GM23248 (cell line): ENCODE measurements around the gene RUNX3. TPM values are rescaled to one million over a fixed set of nuclear protein-coding genes. Genes with fewer than 3 reads are reported as not detected.

ENCODE experiments used
- DNase-seq: peaks from one replicate; pipeline ENCODE4 v3.0.0-alpha.2; 2015
- H2AFZ ChIP-seq: fragments of 200-600 bp; sonication (generic); 2 replicates; pipeline ENCODE4 v1.6.1; 2016; ENCODE audit warnings: antibody characterized with exemption
- H3F3A ChIP-seq: fragments of 200-600 bp; sonication (generic); 2 replicates; pipeline ENCODE4 v1.6.1; 2016; ENCODE audit warnings: mild to moderate bottlenecking, antibody characterized with exemption, mixed run types; ENCODE audit not compliant: insufficient read depth
- H3K27ac ChIP-seq: fragments of 200-600 bp; sonication (generic); 2 replicates; pipeline ENCODE4 v1.5.1; 2016; ENCODE audit warnings: mild to moderate bottlenecking
- H3K27me3 ChIP-seq: fragments of 200-600 bp; sonication (generic); replicated peaks from 2 replicates; pipeline ENCODE4 v1.6.1; 2016; ENCODE audit warnings: mild to moderate bottlenecking; ENCODE audit not compliant: insufficient read depth
- H3K36me3 ChIP-seq: fragments of 200-600 bp; sonication (generic); 2 replicates; pipeline ENCODE4 v1.6.1; 2016; ENCODE audit warnings: low read depth, mild to moderate bottlenecking
- H3K4me1 ChIP-seq: fragments of 200-600 bp; sonication (generic); 2 replicates; pipeline ENCODE4 v1.6.1; 2016; ENCODE audit warnings: mild to moderate bottlenecking; ENCODE audit not compliant: insufficient read depth
- H3K4me2 ChIP-seq: fragments of 200-600 bp; sonication (generic); one replicate; pipeline ENCODE4 v1.6.1; 2016; ENCODE audit warnings: mild to moderate bottlenecking; ENCODE audit not compliant: unreplicated experiment
- H3K4me3 ChIP-seq: fragments of 200-600 bp; sonication (generic); 2 replicates; pipeline ENCODE4 v1.5.1; 2016; ENCODE audit warnings: mild to moderate bottlenecking
- H3K79me2 ChIP-seq: fragments of 200-600 bp; sonication (generic); 2 replicates; pipeline ENCODE4 v1.6.1; 2016; ENCODE audit warnings: mild to moderate bottlenecking; ENCODE audit not compliant: insufficient read depth
- H3K9ac ChIP-seq: fragments of 200-600 bp; sonication (generic); 2 replicates; pipeline ENCODE4 v1.6.1; 2016; ENCODE audit warnings: mild to moderate bottlenecking
- H3K9me2 ChIP-seq: fragments of 200-600 bp; sonication (generic); 2 replicates; pipeline ENCODE4 v1.6.1; 2016; ENCODE audit warnings: mixed run types, mild to moderate bottlenecking, moderate library complexity; ENCODE audit not compliant: insufficient read depth
- H3K9me3 ChIP-seq: fragments of 200-600 bp; sonication (generic); one replicate; pipeline ENCODE4 v1.6.1; 2017; ENCODE audit warnings: low read depth
- H4K20me1 ChIP-seq: fragments of 200-600 bp; sonication (generic); 2 replicates; pipeline ENCODE4 v1.6.0; 2016; ENCODE audit not compliant: insufficient read depth
- EZH2 ChIP-seq: fragments of 200-600 bp; sonication (generic); IDR thresholded peaks from 2 replicates; pipeline ENCODE4 v1.6.1; 2018; ENCODE audit warnings: antibody characterized with exemption, mild to moderate bottlenecking; ENCODE audit not compliant: insufficient read depth, poor library complexity, severe bottlenecking
- EZH2phosphoT487 ChIP-seq: fragments of 200-600 bp; sonication (generic); IDR thresholded peaks from 2 replicates; pipeline ENCODE4 v1.6.1; 2018; ENCODE audit warnings: antibody characterized with exemption, moderate library complexity, mild to moderate bottlenecking, low read depth; ENCODE audit not compliant: insufficient read depth
- WGBS, 2 experiments: methylation state at CpG; one replicate each; pipeline ENCODE4 v1.1.6; 2015 to 2017; ENCODE audit warnings: low lambda C conversion rate in 2 of 2, low coverage in 1 of 2; ENCODE audit errors: missing lambda C conversion rate in 2 of 2; 5-methylcytosine and 5-hydroxymethylcytosine counted together
- in situ Hi-C: fragments of 300-500 bp; cut with MboI; formaldehyde crosslinking; loops from 2 replicates; pipeline ENCODE4 v1.15.0; 2020
- polyA plus RNA-seq: library from polyadenylated mRNA; unstranded; fragments of >200 nt; fragmentation: Nextera tagmentation; extraction: Ambion mirVana; gene quantifications from 2 replicates; pipeline ENCODE4 v1.2.1, GENCODE V29; 2016
- total RNA-seq: library from RNA; depleted of rRNA; stranded (reverse); fragments of >200 nt; shearing (Covaris generic); gene quantifications from 2 replicates; pipeline ENCODE4 v1.2.3, GENCODE V29; 2014

The RUNX3 gene
- total and polyA plus RNA-seq, 2 experiments from 2014 or later, result 0.43 to 1.4 TPM

GRCh38 chr1:24961961-24962861 lies 32.1 kb upstream of the RUNX3 start:
- no peaks in the 10 kb centered on the region for H3K79me2 ChIP-seq
- no peak overlapping the region for H3K9ac ChIP-seq
- H3F3A ChIP-seq, result no peaks in the 10 kb centered on the region
- no peaks in the 10 kb centered on the region for H3K27me3 ChIP-seq
- WGBS, 2 experiments, result 73 to 76% methylated on average over 26 of the region's 26 CpGs
- in situ Hi-C loops, result no loop called here
- DNase-seq, result no peak
- no peak overlapping the region for H2AFZ ChIP-seq
- no peaks in the 10 kb centered on the region for H3K9me3 ChIP-seq
- no peaks in the 10 kb centered on the region for H3K36me3 ChIP-seq
- no peak overlapping the region for H3K4me2 ChIP-seq
- H4K20me1 ChIP-seq, result no peaks in the 10 kb centered on the region
- H3K9me2 ChIP-seq, result no peaks in the 10 kb centered on the region
- no peaks in the 10 kb centered on the region for H3K4me1 ChIP-seq
- H3K27ac ChIP-seq, result no peak overlapping the region
- TF ChIP-seq EZH2phosphoT487 (no peak), EZH2 (no peak)
- H3K4me3 ChIP-seq, result no peak overlapping the region

GRCh38 chr1:24961334-24961733 lies 31.3 kb upstream of the RUNX3 start:
- H4K20me1 ChIP-seq, result no peaks in the 10 kb centered on the region
- in situ Hi-C loops, result no loop called here
- no peak for DNase-seq
- no peaks in the 10 kb centered on the region for H3F3A ChIP-seq
- no peak overlapping the region for H3K27ac ChIP-seq
- TF ChIP-seq EZH2phosphoT487, result no peak
- no peak for TF ChIP-seq EZH2
- no peak overlapping the region for H3K9ac ChIP-seq
- WGBS, 2 experiments, result 81% methylated on average over 7 of the region's 7 CpGs
- no peak overlapping the region for H3K4me3 ChIP-seq
- no peaks in the 10 kb centered on the region for H3K27me3 ChIP-seq
- no peaks in the 10 kb centered on the region for H3K4me1 ChIP-seq
- H3K36me3 ChIP-seq, result no peaks in the 10 kb centered on the region
- H3K79me2 ChIP-seq, result no peaks in the 10 kb centered on the region
- no peaks in the 10 kb centered on the region for H3K9me3 ChIP-seq
- no peak overlapping the region for H3K4me2 ChIP-seq
- no peaks in the 10 kb centered on the region for H3K9me2 ChIP-seq
- H2AFZ ChIP-seq, result no peak overlapping the region

GRCh38 chr1:24960071-24960801 lies 30.2 kb upstream of the RUNX3 start:
- H3K9ac ChIP-seq, result no peak overlapping the region
- in situ Hi-C loops, result no loop called here

GRCh38 chr1:24959623-24959975 lies 29.5 kb upstream of the RUNX3 start:
- Histone ChIP-seq H3K9me2 (no peaks in the 10 kb centered on the region), H3K27me3 (no peaks in the 10 kb centered on the region), H3F3A (no peaks in the 10 kb centered on the region), H4K20me1 (no peaks in the 10 kb centered on the region), H3K4me2 (no peak overlapping the region), H2AFZ (no peak overlapping the region), H3K9ac (no peak overlapping the region), H3K27ac (no peak overlapping the region), H3K4me3 (no peak overlapping the region), H3K36me3 (no peaks in the 10 kb centered on the region), H3K4me1 (0 out of 2 replicates have a peak, but pooled peaks cover 8% of the 10 kb centered on the region), H3K9me3 (no peaks in the 10 kb centered on the region), H3K79me2 (no peaks in the 10 kb centered on the region)
- DNase-seq, result no peak
- in situ Hi-C loops, result no loop called here
- TF ChIP-seq EZH2phosphoT487, result no peak
- no peak for TF ChIP-seq EZH2
- 68 to 70% methylated on average over 8 of the region's 8 CpGs for WGBS, 2 experiments

More at GRCh38 chr1:24960071-24960801, 30.2 kb upstream of the RUNX3 start:
- Histone ChIP-seq H3K9me2 (no peaks in the 10 kb centered on the region), H3K9me3 (no peaks in the 10 kb centered on the region), H3K27me3 (no peaks in the 10 kb centered on the region), H3K79me2 (no peaks in the 10 kb centered on the region), H3K27ac (no peak overlapping the region), H3K4me2 (no peak overlapping the region), H3K4me3 (no peak overlapping the region), H4K20me1 (no peaks in the 10 kb centered on the region), H3K4me1 (0 out of 2 replicates have a peak, but pooled peaks cover 3% of the 10 kb centered on the region), H3F3A (no peaks in the 10 kb centered on the region), H2AFZ (no peak overlapping the region), H3K36me3 (no peaks in the 10 kb centered on the region)
- TF ChIP-seq EZH2, result no peak
- TF ChIP-seq EZH2phosphoT487, result no peak
- no peak for DNase-seq
- 76 to 80% methylated on average over 10 to 11 of the region's 11 CpGs for WGBS, 2 experiments
